Neural crest cell (in vitro differentiated cells): Measurements from ENCODE around the gene RABL3. TPM values are rescaled to one million over a fixed set of nuclear protein-coding genes. Genes with fewer than 3 reads are reported as not detected.
A peak's percentile ranks its signal among the peaks of the same experiment; 100 is the strongest.

Experiments used
- DNase-seq: peaks from one replicate; pipeline ENCODE4 v3.0.0; 2021; ENCODE audit warnings: low read depth, mixed read lengths, low spot score
- H3K27ac Mint-ChIP-seq: one replicate; pipeline ENCODE4 v1.8.0; 2021; ENCODE audit warnings: mild to moderate bottlenecking, mixed read lengths; ENCODE audit not compliant: unreplicated experiment
- H3K27me3 Mint-ChIP-seq: 2 replicates; pipeline ENCODE4 v1.8.0; 2021; ENCODE audit warnings: low read depth, mild to moderate bottlenecking, mixed read lengths
- H3K36me3 Mint-ChIP-seq: 2 replicates; pipeline ENCODE4 v1.8.0; 2021; ENCODE audit warnings: low read depth, mild to moderate bottlenecking, mixed read lengths
- H3K4me1 Mint-ChIP-seq: 2 replicates; pipeline ENCODE4 v1.8.0; 2021; ENCODE audit warnings: mixed read lengths
- H3K4me3 Mint-ChIP-seq: one replicate; pipeline ENCODE4 v1.8.0; 2021; ENCODE audit warnings: mild to moderate bottlenecking, mixed read lengths
- H3K9me3 Mint-ChIP-seq: 2 replicates; pipeline ENCODE4 v1.8.0; 2021; ENCODE audit warnings: mixed read lengths
- CTCF ChIP-seq: fragments of 200-600 bp; sonication (generic); conservative IDR thresholded peaks from 2 replicates; pipeline ENCODE4 v1.5.0; 2021; ENCODE audit warnings: antibody characterized with exemption, mild to moderate bottlenecking
- total RNA-seq: library from RNA; stranded (reverse); gene quantifications from 2 replicates; pipeline ENCODE4 v1.2.1, GENCODE V29; 2021

The RABL3 gene
- total RNA-seq, 1 donor from 2014 or later, result 16.5 TPM

GRCh38 chr3:120682095-120682681 lies 60.1 kb downstream of the RABL3 start, which contains the start of gene HGD:
HGD (minus strand) TSS chr3:120682239; CDS start chr3:120682111, 128 bp downstream.
- H3K27ac Mint-ChIP-seq, result peak within 1 kb of the TSS; percentile 95
- H3K36me3 Mint-ChIP-seq, result peaks cover 3% of the 10 kb centered on the region
- H3K4me3 Mint-ChIP-seq, result peak within 1 kb of the TSS; percentile 7
- peaks cover 46% of the 10 kb centered on the region for H3K4me1 Mint-ChIP-seq
- TF ChIP-seq CTCF, result no peak
- H3K27me3 Mint-ChIP-seq, result no peaks in the 10 kb centered on the region
- DNase-seq, result no peak
- no peaks in the 10 kb centered on the region for H3K9me3 Mint-ChIP-seq

DNA sequence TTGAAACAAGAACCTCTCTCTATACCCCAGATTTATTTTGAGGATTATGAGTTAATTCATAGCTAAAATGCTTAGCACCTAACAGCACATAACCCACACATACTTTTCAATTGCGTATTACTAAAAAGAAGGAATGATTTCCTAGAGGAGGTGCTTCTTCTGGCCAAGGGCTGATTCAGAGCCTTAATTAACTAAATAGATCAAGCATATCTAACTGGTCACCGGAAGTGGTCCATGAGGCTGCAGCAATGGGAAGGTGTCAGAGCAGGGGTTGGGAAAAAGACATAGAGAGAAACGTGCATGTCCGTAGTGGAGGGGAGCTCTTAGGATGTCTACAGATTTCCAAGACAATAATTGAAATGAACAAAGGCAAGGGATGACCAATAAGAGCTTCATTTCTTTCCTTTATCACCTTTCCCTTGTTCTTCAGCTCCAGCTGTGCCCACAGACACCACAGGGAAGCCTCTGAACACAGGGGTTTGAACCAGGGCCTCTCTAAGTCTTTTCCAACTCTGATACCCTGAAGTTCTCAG lies 60.7 kb downstream of the RABL3 start:
- Mint-ChIP-seq H3K9me3 (no peaks in the 10 kb centered on the region), H3K4me3 (peak overlapping the region; percentile 7), H3K4me1 (peaks cover 46% of the 10 kb centered on the region), H3K27ac (peak overlapping the region; percentile 95), H3K36me3 (peaks cover 3% of the 10 kb centered on the region), H3K27me3 (no peaks in the 10 kb centered on the region)
- no peak for TF ChIP-seq CTCF
- DNase-seq, result no peak

DNA sequence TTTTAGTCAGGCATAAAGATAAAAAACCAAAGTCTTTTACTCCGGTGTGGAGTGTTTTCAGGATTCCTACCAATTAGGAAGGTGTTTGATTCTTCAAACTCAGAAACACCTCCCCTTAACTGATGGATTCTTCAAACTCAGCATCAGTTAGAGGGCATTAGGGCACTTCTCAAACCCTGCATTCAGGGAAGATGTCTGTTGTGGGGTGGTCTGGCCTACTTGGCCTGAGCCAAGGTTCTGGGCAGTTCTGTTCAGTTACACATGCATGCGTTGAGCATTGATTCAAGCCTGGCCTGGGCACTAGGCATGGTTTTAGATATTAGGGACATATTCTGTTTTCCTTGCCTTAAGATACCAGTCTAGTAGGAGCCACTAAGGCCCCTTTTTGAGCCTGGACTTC lies 61.3 kb downstream of the RABL3 start:
- Mint-ChIP-seq H3K27me3 (no peaks in the 10 kb centered on the region), H3K4me1 (peaks cover 46% of the 10 kb centered on the region), H3K9me3 (no peaks in the 10 kb centered on the region), H3K4me3 (no peak overlapping the region), H3K36me3 (peaks cover 3% of the 10 kb centered on the region), H3K27ac (peak overlapping the region; percentile 95)
- no peak for DNase-seq
- no peak for TF ChIP-seq CTCF

GRCh38 chr3:120680193-120680894 lies 62.0 kb downstream of the RABL3 start:
- peaks cover 3% of the 10 kb centered on the region for H3K36me3 Mint-ChIP-seq
- H3K4me1 Mint-ChIP-seq, result peaks cover 46% of the 10 kb centered on the region

DNA sequence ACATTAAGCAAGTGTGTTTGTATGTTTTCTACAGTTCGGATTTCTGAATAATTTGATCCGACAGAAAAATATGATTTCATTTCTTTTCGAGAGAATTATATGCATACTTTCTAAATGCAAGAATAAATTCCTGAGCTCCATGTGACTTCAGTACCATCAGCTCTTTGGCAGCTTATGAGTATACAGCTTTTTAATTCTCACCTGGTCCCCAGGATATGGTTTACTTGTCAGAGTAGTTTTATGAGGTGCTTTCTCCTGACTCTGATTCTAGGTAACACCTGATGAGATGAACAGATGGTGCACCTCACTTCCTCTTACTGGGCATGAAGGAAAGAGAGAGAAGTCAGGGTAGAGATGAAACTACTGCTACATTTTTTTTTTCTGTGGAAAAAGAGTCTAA lies 63.3 kb downstream of the RABL3 start:
- no peaks in the 10 kb centered on the region for H3K9me3 Mint-ChIP-seq
- no peak overlapping the region for H3K4me3 Mint-ChIP-seq
- TF ChIP-seq CTCF, result no peak
- peaks cover 46% of the 10 kb centered on the region for H3K4me1 Mint-ChIP-seq
- H3K36me3 Mint-ChIP-seq, result peaks cover 3% of the 10 kb centered on the region
- no peaks in the 10 kb centered on the region for H3K27me3 Mint-ChIP-seq
- DNase-seq, result no peak
- no peak overlapping the region for H3K27ac Mint-ChIP-seq

More at GRCh38 chr3:120680193-120680894, 62.0 kb downstream of the RABL3 start:
- no peak overlapping the region for H3K4me3 Mint-ChIP-seq
- no peaks in the 10 kb centered on the region for H3K9me3 Mint-ChIP-seq
- no peak for DNase-seq
- H3K27me3 Mint-ChIP-seq, result no peaks in the 10 kb centered on the region
- H3K27ac Mint-ChIP-seq, result peak overlapping the region; percentile 59
- no peak for TF ChIP-seq CTCF
